Fibroblast of lung (primary cell): ENCODE data around the gene PIGR. TPM values are rescaled to one million over a fixed set of nuclear protein-coding genes. Genes with fewer than 3 reads are reported as not detected.

Experiments
- DNase-seq, 2 donors: peaks; one replicate each; pipeline versions ENCODE4 v3.0.0 to v3.0.0-alpha.2; 2010; ENCODE audit warnings: low read depth in 2 of 2
- H2AFZ ChIP-seq: 2 replicates; pipeline ENCODE4 v1.5.1; 2012; ENCODE audit warnings: low read length, control low read depth, inconsistent platforms
- H3K27ac ChIP-seq: 2 replicates; pipeline ENCODE4 v1.5.1; 2011; ENCODE audit warnings: low read length, control low read depth; ENCODE audit not compliant: insufficient read depth
- H3K27me3 ChIP-seq: 2 replicates; pipeline ENCODE4 v1.5.1; 2011; ENCODE audit warnings: mild to moderate bottlenecking, low read length; ENCODE audit not compliant: control insufficient read depth, insufficient read depth
- H3K36me3 ChIP-seq: 2 replicates; pipeline ENCODE4 v1.5.1; 2011; ENCODE audit warnings: low read length; ENCODE audit not compliant: control insufficient read depth, insufficient read depth
- H3K4me1 ChIP-seq: 2 replicates; pipeline ENCODE4 v1.5.1; 2011; ENCODE audit warnings: low read length; ENCODE audit not compliant: control insufficient read depth, insufficient read depth; ENCODE audit errors: extremely low read depth
- H3K4me2 ChIP-seq: 2 replicates; pipeline ENCODE4 v1.5.1; 2011; ENCODE audit warnings: low read length, control low read depth; ENCODE audit not compliant: insufficient read depth; ENCODE audit errors: extremely low read depth
- H3K4me3 ChIP-seq, 4 experiments: fragments of 200-600 bp in 1 of 4; sonication (generic) in 1 of 4; replicated peaks in 1 of 4; 2 replicates each; pipeline ENCODE4 v1.5.1; 2011 to 2016; ENCODE audit warnings: low read length in 4 of 4, low read depth in 3 of 4, mild to moderate bottlenecking in 3 of 4, control low read depth in 2 of 4, inconsistent platforms in 1 of 4, mixed read lengths in 1 of 4; ENCODE audit not compliant: insufficient read depth in 1 of 4; ENCODE audit errors: control extremely low read depth in 1 of 4
- H3K79me2 ChIP-seq: 2 replicates; pipeline ENCODE4 v1.5.1; 2012; ENCODE audit warnings: mild to moderate bottlenecking, low read length, inconsistent platforms; ENCODE audit not compliant: control insufficient read depth, insufficient read depth
- H3K9ac ChIP-seq: 2 replicates; pipeline ENCODE4 v1.5.1; 2011; ENCODE audit warnings: mild to moderate bottlenecking, low read length, control low read depth; ENCODE audit not compliant: insufficient read depth
- H3K9me3 ChIP-seq: 2 replicates; pipeline ENCODE4 v1.5.1; 2012; ENCODE audit warnings: low read depth, low read length; ENCODE audit not compliant: control insufficient read depth, insufficient read depth
- H4K20me1 ChIP-seq: 2 replicates; pipeline ENCODE4 v1.5.1; 2011; ENCODE audit warnings: low read length; ENCODE audit not compliant: control insufficient read depth, insufficient read depth; ENCODE audit errors: extremely low read depth
- CTCF ChIP-seq, 2 donors: IDR thresholded peaks in 1 of 2; conservative IDR thresholded peaks in 1 of 2; 1 replicate in 1 of 2; 2 replicates in 1 of 2; pipeline ENCODE4 v1.5.1; 2011 to 2012; ENCODE audit warnings: low read length in 2 of 2, control low read depth in 1 of 2, inconsistent platforms in 1 of 2, low read depth in 1 of 2, mild to moderate bottlenecking in 1 of 2
- EZH2 ChIP-seq: IDR thresholded peaks from 2 replicates; pipeline ENCODE4 v1.5.1; 2012; ENCODE audit warnings: low read length, control low read depth, mild to moderate bottlenecking; ENCODE audit errors: missing control alignments
- polyA plus RNA-seq, 2 donors: library from polyadenylated mRNA; depleted of rRNA in 1 of 2; stranded (reverse) in 1 of 2; unstranded in 1 of 2; fragments of >200 nt; gene quantifications; 2 replicates each; pipeline ENCODE4 v1.2.1, GENCODE V29; 2011 to 2012; ENCODE audit warnings: missing spikeins in 1 of 2
- total RNA-seq: library from RNA; depleted of rRNA; stranded (reverse); fragments of >200 nt; gene quantifications from 2 replicates; pipeline ENCODE4 v1.2.1, GENCODE V29; 2014

Gene PIGR
- total and polyA plus RNA-seq, 2 donors (not counting 1 experiment from before 2014, with no cell fraction given) = not detected

DNA sequence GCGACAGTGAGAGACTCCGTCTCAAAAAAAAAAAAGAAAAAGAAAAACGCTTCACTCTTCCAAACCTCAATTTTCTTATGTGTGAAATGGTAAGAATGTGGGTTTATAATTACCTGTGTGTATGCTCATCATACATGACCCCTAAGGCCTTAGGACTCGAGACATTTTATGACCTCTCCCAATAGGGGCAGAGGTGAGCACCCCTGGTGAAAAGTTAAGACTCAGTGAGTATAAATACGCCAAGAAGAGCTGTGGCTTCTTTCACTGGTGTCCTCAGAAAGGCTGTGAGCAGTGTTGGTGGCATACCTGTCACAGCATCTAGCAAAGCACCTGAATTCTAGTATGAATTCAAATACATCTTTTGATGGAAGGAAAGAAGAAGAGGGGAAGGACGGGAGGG is 16.7 kb downstream of the PIGR start:
- no peak overlapping the region for H3K9ac ChIP-seq
- no peaks in the 10 kb centered on the region for H3K9me3 ChIP-seq
- H3K36me3 ChIP-seq = no peaks in the 10 kb centered on the region
- no peak for DNase-seq
- no peak for TF ChIP-seq EZH2
- TF ChIP-seq CTCF (conservative IDR thresholded peaks at IDR 0.05 in 1 of 2, IDR thresholded peaks at IDR 0.05 in 1 of 2; ENCODE audit: low read depth in 1 of 2, low read length in 2 of 2) = no peak
- H3K4me3 ChIP-seq = no peak overlapping the region
- H3K4me2 ChIP-seq = no peak overlapping the region
- no peak overlapping the region for H3K27ac ChIP-seq
- no peak overlapping the region for H2AFZ ChIP-seq
- H4K20me1 ChIP-seq = no peaks in the 10 kb centered on the region
- H3K4me1 ChIP-seq = no peaks in the 10 kb centered on the region
- peaks cover 7% of the 10 kb centered on the region for H3K27me3 ChIP-seq
- H3K79me2 ChIP-seq = no peaks in the 10 kb centered on the region

GRCh38 chr1:206926286-206926685 is 20.0 kb downstream of the PIGR start:
- Histone ChIP-seq H3K36me3 (no peaks in the 10 kb centered on the region), H3K9me3 (no peaks in the 10 kb centered on the region), H3K27ac (no peak overlapping the region), H3K79me2 (no peaks in the 10 kb centered on the region), H4K20me1 (no peaks in the 10 kb centered on the region), H3K4me3 (no peak overlapping the region), H2AFZ (no peak overlapping the region), H3K9ac (no peak overlapping the region), H3K27me3 (no peaks in the 10 kb centered on the region), H3K4me1 (no peaks in the 10 kb centered on the region), H3K4me2 (no peak overlapping the region)
- DNase-seq = no peak
- no peak for TF ChIP-seq EZH2
- no peak for TF ChIP-seq CTCF (conservative IDR thresholded peaks at IDR 0.05 in 1 of 2, IDR thresholded peaks at IDR 0.05 in 1 of 2; ENCODE audit: low read depth in 1 of 2, low read length in 2 of 2)

- Histone ChIP-seq H3K4me2 (no peak overlapping the region), H3K36me3 (no peaks in the 10 kb centered on the region), H3K4me3 (no peak overlapping the region), H3K27ac (no peak overlapping the region), H2AFZ (no peak overlapping the region), H3K27me3 (no peaks in the 10 kb centered on the region), H3K79me2 (no peaks in the 10 kb centered on the region), H4K20me1 (no peaks in the 10 kb centered on the region), H3K9ac (no peak overlapping the region), H3K4me1 (no peaks in the 10 kb centered on the region), H3K9me3 (no peaks in the 10 kb centered on the region)
- no peak for DNase-seq
- TF ChIP-seq CTCF (conservative IDR thresholded peaks at IDR 0.05 in 1 of 2, IDR thresholded peaks at IDR 0.05 in 1 of 2; ENCODE audit: low read depth in 1 of 2, low read length in 2 of 2) = no peak
- TF ChIP-seq EZH2 = no peak
These were observed 21.0 kb downstream of the PIGR start for GRCh38 chr1:206925106-206925736.
